GM19239 (cell line): Measurements from ENCODE around the gene C1orf198.

Experiments
- DNase-seq: peaks from one replicate; pipeline ENCODE4 v3.0.0; 2011; ENCODE audit warnings: low spot score; ENCODE audit not compliant: insufficient read length
- FAIRE-seq: peaks from 2 replicates; lab custom pipeline; 2011; peaks lifted over from hg19 to GRCh38; lab: Jason Lieb, UNC

Gene C1orf198

GRCh38 chr1:230792691-230793462 lies 75.4 kb downstream of the C1orf198 start:
- FAIRE-seq (no peak), DNase-seq (no peak)

- FAIRE-seq (no peak), DNase-seq (no peak)
Measured at GRCh38 chr1:230791986-230792564, 76.2 kb downstream of the C1orf198 start.

GRCh38 chr1:230790026-230790425 lies 78.3 kb downstream of the C1orf198 start:
- FAIRE-seq: no peak
- no peak for DNase-seq

GRCh38 chr1:230788561-230789275 lies 79.6 kb downstream of the C1orf198 start:
- no peak for DNase-seq
- FAIRE-seq: no peak

- FAIRE-seq (no peak), DNase-seq (no peak)
Measured at GRCh38 chr1:230787471-230787870, 80.8 kb downstream of the C1orf198 start.
